MCF 10A (cell line): ENCODE measurements around the gene SND1. TPM values are rescaled to one million over a fixed set of nuclear protein-coding genes. Genes with fewer than 3 reads are reported as not detected.
"Not testable (repeated sequence)": the region's sequence is repeated elsewhere in the genome, so short reads cannot be mapped to it uniquely, and the experiment has no call there.

Source experiments
- BruUV-seq: library from RNA; stranded (reverse); fragments of 400-500 nt; replicated peaks from 2 replicates; lab custom pipeline; 2021; lab: Mats Ljungman, UMichigan
- CTCF ChIA-PET: fragments of 300-600 bp; sonication (Branson Sonifier 250); formaldehyde crosslinking; extraction: SDS; loops from one replicate; lab custom pipeline; 2021; ENCODE audit warnings: antibody characterized with exemption, inconsistent platforms; lab: Yijun Ruan, JAX
- POLR2A ChIA-PET: fragments of 300-600, 350-650 bp; sonication (Branson Sonifier 250); formaldehyde crosslinking; extraction: SDS; loops from one replicate; lab custom pipeline; 2020; ENCODE audit warnings: antibody characterized with exemption, inconsistent platforms; lab: Yijun Ruan, JAX
- DNase-seq: peaks from one replicate; pipeline ENCODE4 v3.0.0-alpha.2; 2018; ENCODE audit not compliant: unreplicated experiment
- H3K27ac Mint-ChIP-seq: one replicate; pipeline ENCODE4 v1.8.0; 2022; ENCODE audit warnings: mild to moderate bottlenecking, low read depth, mixed read lengths; ENCODE audit not compliant: unreplicated experiment
- H3K27me3 Mint-ChIP-seq: one replicate; pipeline ENCODE4 v1.8.0; 2022; ENCODE audit warnings: mixed read lengths; ENCODE audit not compliant: insufficient read depth, unreplicated experiment
- H3K36me3 Mint-ChIP-seq: one replicate; pipeline ENCODE4 v1.8.0; 2022; ENCODE audit warnings: mild to moderate bottlenecking, moderate library complexity, mixed read lengths; ENCODE audit not compliant: insufficient read depth, unreplicated experiment
- H3K4me1 Mint-ChIP-seq: one replicate; pipeline ENCODE4 v1.8.0; 2022; ENCODE audit warnings: mixed read lengths; ENCODE audit not compliant: insufficient read depth, unreplicated experiment
- H3K4me3 Mint-ChIP-seq: one replicate; pipeline ENCODE4 v1.8.0; 2022; ENCODE audit warnings: mild to moderate bottlenecking, moderate library complexity, mixed read lengths; ENCODE audit not compliant: unreplicated experiment
- H3K9me3 Mint-ChIP-seq: one replicate; pipeline ENCODE4 v1.8.0; 2022; ENCODE audit warnings: mixed read lengths; ENCODE audit not compliant: unreplicated experiment
- intact Hi-C: fragments of 100-400 bp; cut with micrococcal nuclease; formaldehyde crosslinking; loops from 2 replicates; pipeline ENCODE4 v1.14.1; 2022
- total RNA-seq: library from RNA; stranded (reverse); gene quantifications from 2 replicates; pipeline ENCODE4 v1.2.3, GENCODE V29; 2022
- TF ChIP-seq, protein P1 (sequence below): fragments of 200-600 bp; IDR thresholded peaks from one replicate; pipeline ENCODE4 v1.8.0; 2022; ENCODE audit warnings: antibody characterized with exemption, mild to moderate bottlenecking; ENCODE audit not compliant: unreplicated experiment

The SND1 gene
- total RNA-seq, 1 experiment from 2014 or later: 297 TPM

DNA sequence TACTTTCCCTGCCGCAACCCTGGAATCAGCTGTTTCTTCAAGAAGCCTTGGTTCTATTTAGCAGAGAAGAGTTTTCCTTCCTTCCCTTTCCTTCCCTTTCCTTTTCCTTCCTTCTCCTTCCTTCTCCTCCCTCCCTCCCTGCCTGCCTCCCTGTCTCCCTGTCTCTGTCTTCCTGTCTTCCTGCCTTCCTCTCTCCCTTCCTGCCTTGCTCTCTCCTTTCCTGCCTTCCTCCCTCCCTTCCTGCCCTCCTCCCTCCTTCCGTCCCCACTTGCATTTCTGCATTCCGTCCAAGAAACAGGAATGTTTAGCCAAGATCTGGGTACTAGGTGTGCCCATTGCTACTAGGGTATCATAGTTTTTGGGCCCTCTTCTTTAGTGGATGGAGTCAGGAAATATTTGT is 21.9 kb downstream of the SND1 start:
- no peaks in the 10 kb centered on the region for H3K27me3 Mint-ChIP-seq
- intact Hi-C loops: no loop called here
- no peak for DNase-seq
- H3K27ac Mint-ChIP-seq: peak overlapping the region; percentile 87
- ChIA-PET CTCF (interaction anchor here (1.0 to 1.6 kb wide), 4 partner anchors 10 to 461 kb away, joined by 3 to 4 read pairs (median 3); no protein-coding TSS in a partner anchor), POLR2A (interaction anchor here (1.1 to 3.1 kb wide), 4 partner anchors 10 to 88 kb away, joined by 3 to 13 read pairs (median 4); partner anchors contain the start of genes ARF5 and GCC1)
- TF ChIP-seq, protein P1, sequence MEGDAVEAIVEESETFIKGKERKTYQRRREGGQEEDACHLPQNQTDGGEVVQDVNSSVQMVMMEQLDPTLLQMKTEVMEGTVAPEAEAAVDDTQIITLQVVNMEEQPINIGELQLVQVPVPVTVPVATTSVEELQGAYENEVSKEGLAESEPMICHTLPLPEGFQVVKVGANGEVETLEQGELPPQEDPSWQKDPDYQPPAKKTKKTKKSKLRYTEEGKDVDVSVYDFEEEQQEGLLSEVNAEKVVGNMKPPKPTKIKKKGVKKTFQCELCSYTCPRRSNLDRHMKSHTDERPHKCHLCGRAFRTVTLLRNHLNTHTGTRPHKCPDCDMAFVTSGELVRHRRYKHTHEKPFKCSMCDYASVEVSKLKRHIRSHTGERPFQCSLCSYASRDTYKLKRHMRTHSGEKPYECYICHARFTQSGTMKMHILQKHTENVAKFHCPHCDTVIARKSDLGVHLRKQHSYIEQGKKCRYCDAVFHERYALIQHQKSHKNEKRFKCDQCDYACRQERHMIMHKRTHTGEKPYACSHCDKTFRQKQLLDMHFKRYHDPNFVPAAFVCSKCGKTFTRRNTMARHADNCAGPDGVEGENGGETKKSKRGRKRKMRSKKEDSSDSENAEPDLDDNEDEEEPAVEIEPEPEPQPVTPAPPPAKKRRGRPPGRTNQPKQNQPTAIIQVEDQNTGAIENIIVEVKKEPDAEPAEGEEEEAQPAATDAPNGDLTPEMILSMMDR: no peak
- BruUV-seq: no TSS peak
- peaks cover 25% of the 10 kb centered on the region for H3K4me1 Mint-ChIP-seq
- no peaks in the 10 kb centered on the region for H3K9me3 Mint-ChIP-seq
- H3K4me3 Mint-ChIP-seq: no peak overlapping the region
- peaks cover 20% of the 10 kb centered on the region for H3K36me3 Mint-ChIP-seq

DNA sequence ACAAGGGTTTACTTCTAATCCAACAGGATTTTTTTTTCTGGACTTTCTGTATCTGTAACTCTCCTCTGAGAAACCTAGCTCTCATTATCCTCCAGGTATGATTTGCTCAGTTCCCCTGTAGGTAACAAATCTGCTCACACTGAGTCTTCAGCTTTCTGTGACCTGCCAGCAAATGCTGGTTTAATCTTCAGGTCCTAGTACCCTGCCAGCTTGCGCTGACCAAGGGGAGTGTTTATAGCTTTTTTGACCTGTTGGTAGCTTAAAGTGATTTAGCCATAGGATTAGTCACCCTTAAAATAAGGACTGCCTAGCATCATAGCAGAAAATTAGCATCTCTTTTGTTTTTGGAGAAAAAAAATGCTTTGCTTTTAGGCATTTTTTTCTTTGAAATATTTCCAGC is 22.4 kb downstream of the SND1 start:
- peaks cover 23% of the 10 kb centered on the region for H3K4me1 Mint-ChIP-seq
- H3K4me3 Mint-ChIP-seq: no peak overlapping the region
- TF ChIP-seq, protein P1: no peak
- H3K27ac Mint-ChIP-seq: peak overlapping the region; percentile 87
- BruUV-seq: no TSS peak
- H3K9me3 Mint-ChIP-seq: no peaks in the 10 kb centered on the region
- ChIA-PET CTCF (interaction anchor here (0.5 to 1.6 kb wide), 5 partner anchors 10 to 87 kb away, joined by 3 to 4 read pairs (median 3); no protein-coding TSS in a partner anchor), POLR2A (interaction anchor here (0.7 to 3.1 kb wide), 5 partner anchors 10 to 89 kb away, joined by 3 to 13 read pairs (median 3); partner anchors contain the start of genes ARF5 and GCC1)
- no peaks in the 10 kb centered on the region for H3K27me3 Mint-ChIP-seq
- peaks cover 20% of the 10 kb centered on the region for H3K36me3 Mint-ChIP-seq
- intact Hi-C loops: no loop called here
- no peak for DNase-seq

DNA sequence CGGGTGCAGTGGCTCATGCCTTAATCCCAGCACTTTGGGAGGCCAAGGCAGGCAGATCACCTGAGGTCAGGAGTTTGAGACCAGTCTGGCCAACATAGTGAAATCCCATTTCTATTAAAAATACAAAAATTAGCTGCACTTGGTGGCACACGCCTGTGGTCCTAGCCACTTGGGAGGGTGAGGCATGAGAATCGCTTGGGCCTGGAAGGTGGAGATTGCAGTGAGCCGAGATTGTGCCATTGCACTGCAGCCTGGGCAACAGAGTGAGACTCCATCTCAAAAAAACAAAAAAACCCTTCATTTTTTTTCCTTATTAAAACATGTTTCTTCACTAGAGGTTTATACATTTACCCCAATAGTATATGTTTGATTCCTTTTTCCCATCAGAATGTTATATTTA is 22.9 kb downstream of the SND1 start:
- BruUV-seq, DNase-seq, H3K4me3 Mint-ChIP-seq, H3K9me3 Mint-ChIP-seq, H3K27me3 Mint-ChIP-seq, intact Hi-C loops: not testable (repeated sequence)
- peaks cover 23% of the 10 kb centered on the region for H3K36me3 Mint-ChIP-seq
- CTCF ChIA-PET: interaction anchor here (0.5 to 1.6 kb wide), 5 partner anchors 9 to 86 kb away, joined by 3 to 4 read pairs (median 3); no protein-coding TSS in a partner anchor
- POLR2A ChIA-PET: interaction anchor here (0.7 to 3.1 kb wide), 4 partner anchors 11 to 90 kb away, joined by 3 to 13 read pairs (median 3); partner anchors contain the start of gene GCC1
- peak overlapping the region; percentile 42 for H3K27ac Mint-ChIP-seq
- peaks cover 23% of the 10 kb centered on the region for H3K4me1 Mint-ChIP-seq

DNA sequence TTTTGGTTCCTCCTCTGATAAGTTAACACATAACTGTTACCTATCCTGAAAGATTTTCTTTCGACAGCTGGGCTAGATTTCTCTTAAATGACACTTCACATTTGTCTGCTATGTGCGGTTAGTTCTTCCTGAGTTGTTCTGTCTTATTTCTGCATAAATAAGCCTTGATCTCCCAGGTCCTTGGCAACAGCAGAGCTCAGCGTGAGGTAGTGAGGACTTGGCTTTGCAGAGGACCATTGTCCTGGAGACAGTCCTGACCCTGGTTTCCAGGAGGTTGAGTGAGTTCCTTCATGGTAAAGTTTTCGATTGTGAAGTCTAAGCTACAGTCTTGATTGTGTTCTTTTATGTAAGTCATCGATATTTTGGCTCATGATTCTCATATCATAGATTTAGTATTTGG is 23.7 kb downstream of the SND1 start:
- H3K4me3 Mint-ChIP-seq: no peak overlapping the region
- TF ChIP-seq, protein P1: no peak
- H3K36me3 Mint-ChIP-seq: peaks cover 23% of the 10 kb centered on the region
- ChIA-PET CTCF (no interaction called here), POLR2A (interaction anchor here (0.6 kb wide), 1 partner anchor 381 kb away, joined by 3 read pairs; no protein-coding TSS in a partner anchor)
- no peaks in the 10 kb centered on the region for H3K27me3 Mint-ChIP-seq
- H3K27ac Mint-ChIP-seq: peak overlapping the region; percentile 42
- peaks cover 3% of the 10 kb centered on the region for H3K9me3 Mint-ChIP-seq
- no peak for DNase-seq
- intact Hi-C loops: no loop called here
- H3K4me1 Mint-ChIP-seq: peaks cover 23% of the 10 kb centered on the region
- no TSS peak for BruUV-seq
